Measurements from ENCODE around the gene SUPT7L. TPM values are rescaled to one million over a fixed set of nuclear protein-coding genes. Genes with fewer than 3 reads are reported as not detected.

The SUPT7L gene
- total RNA-seq, 1 experiment from 2014 or later: 22.4 TPM

DNA sequence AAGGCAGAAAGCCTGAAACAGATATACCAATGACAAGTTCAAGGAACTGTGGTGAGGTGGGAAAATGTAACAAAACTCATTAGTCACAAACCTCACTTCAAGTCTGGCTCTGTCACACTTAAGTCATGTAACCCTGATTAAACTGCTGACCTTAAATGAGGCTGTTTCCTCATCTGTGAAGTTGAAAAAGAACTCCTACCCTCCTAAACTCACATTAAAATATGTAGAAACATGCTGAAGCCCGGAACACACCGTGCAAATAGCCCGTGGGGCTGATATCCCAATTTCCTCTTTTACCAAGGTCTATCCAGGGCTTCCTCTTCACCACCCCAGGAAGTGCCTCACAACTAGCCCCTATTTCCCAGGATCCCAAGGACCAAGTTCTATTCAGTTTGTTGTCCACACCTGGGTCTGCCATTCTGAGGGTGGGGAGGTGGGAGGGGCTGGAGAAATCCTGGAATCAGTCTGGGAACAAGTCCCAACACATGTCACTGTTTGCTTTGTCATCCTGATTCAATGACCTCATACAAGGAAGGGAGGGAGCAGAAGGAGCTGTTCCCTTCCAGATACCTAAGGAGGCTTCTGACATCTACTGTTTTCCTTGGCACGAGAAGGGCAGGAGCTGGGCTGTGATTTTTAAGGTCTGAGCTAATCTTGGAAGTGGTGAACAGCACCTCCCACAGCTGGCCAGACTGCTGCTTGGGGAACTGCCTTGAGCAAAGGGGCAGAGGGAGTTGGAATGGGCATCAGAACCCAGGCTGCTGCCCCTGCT lies 42.6 kb upstream of the SUPT7L start:
- Histone ChIP-seq H3K4me1 (ENCODE audit: control insufficient read depth, insufficient read depth, low read length) (peaks cover 9% of the 10 kb centered on the region; the same call in 1 of the 2 replicates), H3K4me3 (ENCODE audit: low read depth in 2 of 2, low read length in 2 of 2) (no peak overlapping the region), H3K27ac (ENCODE audit: low read length) (0 out of 2 replicates have a peak overlapping the region, but pooled peaks have one; percentile 13), H3K36me3 (ENCODE audit: control insufficient read depth, insufficient read depth, low read length) (no peaks in the 10 kb centered on the region), H3K27me3 (ENCODE audit: control insufficient read depth, insufficient read depth, low read length) (no peaks in the 10 kb centered on the region), H3K9me3 (ENCODE audit: control insufficient read depth, insufficient read depth, low read depth, low read length) (no peaks in the 10 kb centered on the region)
- peak; percentile 97 for DNase-seq (ENCODE audit: low read depth, low spot score)
- intact Hi-C loops (cut with micrococcal nuclease; ENCODE audit: unreplicated experiment) (no loop called here), in situ Hi-C loops (cut with HindIII; ENCODE audit: low pct_unique_long_range_greater_than_20kb, low sequenced_read_pairs) (no loop called here)
- peak; percentile 72 for ATAC-seq
- ChIA-PET CTCF (interaction anchor here (0.6 kb wide), 2 partner anchors 18 to 36 kb away, joined by 4 to 6 read pairs; no protein-coding TSS in a partner anchor), POLR2A (no interaction called here)
- TF ChIP-seq, protein P1, sequence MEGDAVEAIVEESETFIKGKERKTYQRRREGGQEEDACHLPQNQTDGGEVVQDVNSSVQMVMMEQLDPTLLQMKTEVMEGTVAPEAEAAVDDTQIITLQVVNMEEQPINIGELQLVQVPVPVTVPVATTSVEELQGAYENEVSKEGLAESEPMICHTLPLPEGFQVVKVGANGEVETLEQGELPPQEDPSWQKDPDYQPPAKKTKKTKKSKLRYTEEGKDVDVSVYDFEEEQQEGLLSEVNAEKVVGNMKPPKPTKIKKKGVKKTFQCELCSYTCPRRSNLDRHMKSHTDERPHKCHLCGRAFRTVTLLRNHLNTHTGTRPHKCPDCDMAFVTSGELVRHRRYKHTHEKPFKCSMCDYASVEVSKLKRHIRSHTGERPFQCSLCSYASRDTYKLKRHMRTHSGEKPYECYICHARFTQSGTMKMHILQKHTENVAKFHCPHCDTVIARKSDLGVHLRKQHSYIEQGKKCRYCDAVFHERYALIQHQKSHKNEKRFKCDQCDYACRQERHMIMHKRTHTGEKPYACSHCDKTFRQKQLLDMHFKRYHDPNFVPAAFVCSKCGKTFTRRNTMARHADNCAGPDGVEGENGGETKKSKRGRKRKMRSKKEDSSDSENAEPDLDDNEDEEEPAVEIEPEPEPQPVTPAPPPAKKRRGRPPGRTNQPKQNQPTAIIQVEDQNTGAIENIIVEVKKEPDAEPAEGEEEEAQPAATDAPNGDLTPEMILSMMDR (IDR thresholded peaks at IDR 0.05): no peak
- TF ChIP-seq, protein P2, sequence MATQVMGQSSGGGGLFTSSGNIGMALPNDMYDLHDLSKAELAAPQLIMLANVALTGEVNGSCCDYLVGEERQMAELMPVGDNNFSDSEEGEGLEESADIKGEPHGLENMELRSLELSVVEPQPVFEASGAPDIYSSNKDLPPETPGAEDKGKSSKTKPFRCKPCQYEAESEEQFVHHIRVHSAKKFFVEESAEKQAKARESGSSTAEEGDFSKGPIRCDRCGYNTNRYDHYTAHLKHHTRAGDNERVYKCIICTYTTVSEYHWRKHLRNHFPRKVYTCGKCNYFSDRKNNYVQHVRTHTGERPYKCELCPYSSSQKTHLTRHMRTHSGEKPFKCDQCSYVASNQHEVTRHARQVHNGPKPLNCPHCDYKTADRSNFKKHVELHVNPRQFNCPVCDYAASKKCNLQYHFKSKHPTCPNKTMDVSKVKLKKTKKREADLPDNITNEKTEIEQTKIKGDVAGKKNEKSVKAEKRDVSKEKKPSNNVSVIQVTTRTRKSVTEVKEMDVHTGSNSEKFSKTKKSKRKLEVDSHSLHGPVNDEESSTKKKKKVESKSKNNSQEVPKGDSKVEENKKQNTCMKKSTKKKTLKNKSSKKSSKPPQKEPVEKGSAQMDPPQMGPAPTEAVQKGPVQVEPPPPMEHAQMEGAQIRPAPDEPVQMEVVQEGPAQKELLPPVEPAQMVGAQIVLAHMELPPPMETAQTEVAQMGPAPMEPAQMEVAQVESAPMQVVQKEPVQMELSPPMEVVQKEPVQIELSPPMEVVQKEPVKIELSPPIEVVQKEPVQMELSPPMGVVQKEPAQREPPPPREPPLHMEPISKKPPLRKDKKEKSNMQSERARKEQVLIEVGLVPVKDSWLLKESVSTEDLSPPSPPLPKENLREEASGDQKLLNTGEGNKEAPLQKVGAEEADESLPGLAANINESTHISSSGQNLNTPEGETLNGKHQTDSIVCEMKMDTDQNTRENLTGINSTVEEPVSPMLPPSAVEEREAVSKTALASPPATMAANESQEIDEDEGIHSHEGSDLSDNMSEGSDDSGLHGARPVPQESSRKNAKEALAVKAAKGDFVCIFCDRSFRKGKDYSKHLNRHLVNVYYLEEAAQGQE (IDR thresholded peaks at IDR 0.05; ENCODE audit: insufficient read depth in 1 of 2, low read depth in 2 of 2, low read length in 1 of 2): no peak
- TF ChIP-seq SIN3A (IDR thresholded peaks at IDR 0.05; ENCODE audit: borderline replicate concordance, insufficient read depth, low read depth, low read length): no peak
- TF ChIP-seq TCF7L2 (IDR thresholded peaks at IDR 0.05; ENCODE audit: low read depth, low read length): no peak
- no peak for TF ChIP-seq POLR2AphosphoS5 (IDR thresholded peaks at IDR 0.05; ENCODE audit: low read depth, low read length)
- no TSS peak for BruUV-seq (replicated peaks)

DNA sequence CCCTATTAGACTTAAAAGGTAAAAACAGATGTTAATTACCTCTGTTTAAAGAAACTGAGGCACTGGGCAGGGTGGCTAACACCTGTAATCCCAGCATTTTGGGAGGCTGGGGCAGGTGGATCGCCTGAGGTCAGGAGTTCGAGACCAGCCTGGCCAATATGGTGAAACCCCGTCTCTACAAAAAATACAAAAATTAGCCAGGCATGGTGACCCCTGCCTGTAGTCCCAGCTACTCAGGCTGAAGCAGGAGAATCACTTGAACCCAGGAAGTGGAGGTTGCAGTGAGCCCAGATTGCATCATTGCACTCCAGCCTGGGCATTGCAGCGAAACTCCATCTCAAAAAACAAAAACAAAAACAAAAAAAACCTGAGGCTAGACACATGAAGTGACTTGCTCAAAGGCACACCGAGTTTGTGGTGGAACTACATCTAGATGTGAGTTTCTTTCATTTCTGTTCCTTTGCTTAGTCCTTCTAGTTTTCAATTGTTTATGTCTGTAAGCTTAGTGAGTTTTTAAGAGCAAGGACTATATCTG lies 41.0 kb upstream of the SUPT7L start:
- no TSS peak for BruUV-seq (replicated peaks)
- in situ Hi-C loops (cut with HindIII; ENCODE audit: low pct_unique_long_range_greater_than_20kb, low sequenced_read_pairs): no loop called here
- TF ChIP-seq, protein P1 (IDR thresholded peaks at IDR 0.05): no peak
- TF ChIP-seq, protein P2 (IDR thresholded peaks at IDR 0.05; ENCODE audit: insufficient read depth in 1 of 2, low read depth in 2 of 2, low read length in 1 of 2): no peak
- TF ChIP-seq SIN3A (IDR thresholded peaks at IDR 0.05; ENCODE audit: borderline replicate concordance, insufficient read depth, low read depth, low read length): no peak
- TF ChIP-seq POLR2AphosphoS5 (IDR thresholded peaks at IDR 0.05; ENCODE audit: low read depth, low read length): no peak
- TF ChIP-seq TCF7L2 (IDR thresholded peaks at IDR 0.05; ENCODE audit: low read depth, low read length): no peak
- intact Hi-C loops (cut with micrococcal nuclease; ENCODE audit: unreplicated experiment): loop anchor here (5.0 kb wide), 1 partner anchor 693 kb away; no protein-coding TSS in a partner anchor
- ATAC-seq: no peak
- no peaks in the 10 kb centered on the region for H3K36me3 ChIP-seq (ENCODE audit: control insufficient read depth, insufficient read depth, low read length)
- CTCF ChIA-PET: interaction anchor here (0.5 to 1.0 kb wide), 2 partner anchors 19 to 144 kb away, joined by 3 to 7 read pairs; no protein-coding TSS in a partner anchor
- H3K9me3 ChIP-seq (ENCODE audit: control insufficient read depth, insufficient read depth, low read depth, low read length): no peaks in the 10 kb centered on the region
- POLR2A ChIA-PET: interaction anchor here (0.6 kb wide), 1 partner anchor 693 kb away, joined by 5 read pairs; no protein-coding TSS in a partner anchor
- no peak for DNase-seq (ENCODE audit: low read depth, low spot score)
- peaks cover 9% of the 10 kb centered on the region; the same call in 1 of the 2 replicates for H3K4me1 ChIP-seq (ENCODE audit: control insufficient read depth, insufficient read depth, low read length)
- H3K27me3 ChIP-seq (ENCODE audit: control insufficient read depth, insufficient read depth, low read length): no peaks in the 10 kb centered on the region
- no peak overlapping the region for H3K27ac ChIP-seq (ENCODE audit: low read length)
- H3K4me3 ChIP-seq (ENCODE audit: low read depth in 2 of 2, low read length in 2 of 2): no peak overlapping the region

Measured in Panc1 (cell line).